ENCODE measurements around the gene SIAH2.

DNA sequence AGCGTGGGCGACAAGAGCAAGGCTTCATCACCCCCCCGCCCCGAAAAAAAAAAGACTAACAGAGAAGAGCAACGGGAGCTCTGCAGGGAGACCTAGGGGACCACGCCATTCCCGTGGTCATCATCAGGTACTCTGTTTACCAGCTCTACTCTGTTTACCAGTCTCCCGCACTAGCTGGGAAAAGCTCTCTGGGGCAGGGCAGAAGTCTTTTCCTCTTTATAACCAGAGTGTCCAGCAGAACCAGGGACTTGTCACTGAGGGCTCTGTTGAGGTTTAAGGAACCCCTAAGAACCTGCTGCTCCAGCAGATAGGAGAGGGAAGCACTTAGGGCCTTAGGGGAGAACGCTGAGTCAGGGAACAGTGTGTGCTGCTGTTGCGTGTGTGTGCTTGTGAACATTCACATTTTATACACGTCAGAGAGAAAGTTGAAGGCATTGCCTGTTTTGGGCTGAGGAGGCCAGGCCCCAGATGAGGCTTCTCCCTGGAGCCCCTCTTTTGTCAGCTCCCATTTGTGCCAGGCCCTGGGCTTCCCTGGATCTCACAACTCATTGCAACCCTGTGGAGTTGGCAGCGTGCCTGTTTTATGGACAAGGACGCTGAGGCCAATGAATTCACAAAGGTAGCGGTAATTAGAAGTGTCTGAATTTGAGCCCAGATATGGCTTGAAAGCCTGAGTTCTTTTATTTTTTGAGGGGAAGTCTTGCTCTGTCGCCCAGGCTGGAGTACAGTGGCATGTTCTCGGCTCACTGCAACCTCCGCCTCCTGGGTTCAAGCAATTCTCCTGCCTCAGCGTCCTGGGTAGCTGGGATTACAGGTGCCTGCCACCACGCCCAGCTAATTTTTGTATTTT lies 35.1 kb downstream of the SIAH2 start:
- TF ChIP-seq, protein P1, sequence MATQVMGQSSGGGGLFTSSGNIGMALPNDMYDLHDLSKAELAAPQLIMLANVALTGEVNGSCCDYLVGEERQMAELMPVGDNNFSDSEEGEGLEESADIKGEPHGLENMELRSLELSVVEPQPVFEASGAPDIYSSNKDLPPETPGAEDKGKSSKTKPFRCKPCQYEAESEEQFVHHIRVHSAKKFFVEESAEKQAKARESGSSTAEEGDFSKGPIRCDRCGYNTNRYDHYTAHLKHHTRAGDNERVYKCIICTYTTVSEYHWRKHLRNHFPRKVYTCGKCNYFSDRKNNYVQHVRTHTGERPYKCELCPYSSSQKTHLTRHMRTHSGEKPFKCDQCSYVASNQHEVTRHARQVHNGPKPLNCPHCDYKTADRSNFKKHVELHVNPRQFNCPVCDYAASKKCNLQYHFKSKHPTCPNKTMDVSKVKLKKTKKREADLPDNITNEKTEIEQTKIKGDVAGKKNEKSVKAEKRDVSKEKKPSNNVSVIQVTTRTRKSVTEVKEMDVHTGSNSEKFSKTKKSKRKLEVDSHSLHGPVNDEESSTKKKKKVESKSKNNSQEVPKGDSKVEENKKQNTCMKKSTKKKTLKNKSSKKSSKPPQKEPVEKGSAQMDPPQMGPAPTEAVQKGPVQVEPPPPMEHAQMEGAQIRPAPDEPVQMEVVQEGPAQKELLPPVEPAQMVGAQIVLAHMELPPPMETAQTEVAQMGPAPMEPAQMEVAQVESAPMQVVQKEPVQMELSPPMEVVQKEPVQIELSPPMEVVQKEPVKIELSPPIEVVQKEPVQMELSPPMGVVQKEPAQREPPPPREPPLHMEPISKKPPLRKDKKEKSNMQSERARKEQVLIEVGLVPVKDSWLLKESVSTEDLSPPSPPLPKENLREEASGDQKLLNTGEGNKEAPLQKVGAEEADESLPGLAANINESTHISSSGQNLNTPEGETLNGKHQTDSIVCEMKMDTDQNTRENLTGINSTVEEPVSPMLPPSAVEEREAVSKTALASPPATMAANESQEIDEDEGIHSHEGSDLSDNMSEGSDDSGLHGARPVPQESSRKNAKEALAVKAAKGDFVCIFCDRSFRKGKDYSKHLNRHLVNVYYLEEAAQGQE (IDR thresholded peaks at IDR 0.05; ENCODE audit: unreplicated experiment): no peak
- TF ChIP-seq, protein P2, sequence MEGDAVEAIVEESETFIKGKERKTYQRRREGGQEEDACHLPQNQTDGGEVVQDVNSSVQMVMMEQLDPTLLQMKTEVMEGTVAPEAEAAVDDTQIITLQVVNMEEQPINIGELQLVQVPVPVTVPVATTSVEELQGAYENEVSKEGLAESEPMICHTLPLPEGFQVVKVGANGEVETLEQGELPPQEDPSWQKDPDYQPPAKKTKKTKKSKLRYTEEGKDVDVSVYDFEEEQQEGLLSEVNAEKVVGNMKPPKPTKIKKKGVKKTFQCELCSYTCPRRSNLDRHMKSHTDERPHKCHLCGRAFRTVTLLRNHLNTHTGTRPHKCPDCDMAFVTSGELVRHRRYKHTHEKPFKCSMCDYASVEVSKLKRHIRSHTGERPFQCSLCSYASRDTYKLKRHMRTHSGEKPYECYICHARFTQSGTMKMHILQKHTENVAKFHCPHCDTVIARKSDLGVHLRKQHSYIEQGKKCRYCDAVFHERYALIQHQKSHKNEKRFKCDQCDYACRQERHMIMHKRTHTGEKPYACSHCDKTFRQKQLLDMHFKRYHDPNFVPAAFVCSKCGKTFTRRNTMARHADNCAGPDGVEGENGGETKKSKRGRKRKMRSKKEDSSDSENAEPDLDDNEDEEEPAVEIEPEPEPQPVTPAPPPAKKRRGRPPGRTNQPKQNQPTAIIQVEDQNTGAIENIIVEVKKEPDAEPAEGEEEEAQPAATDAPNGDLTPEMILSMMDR (conservative IDR thresholded peaks at IDR 0.05; ENCODE audit: low read depth in 2 of 2): no peak
- TF ChIP-seq EZH2phosphoT487 (IDR thresholded peaks at IDR 0.05; ENCODE audit: unreplicated experiment) (no peak), POLR2AphosphoS5 (IDR thresholded peaks at IDR 0.05; ENCODE audit: low read depth) (no peak), EZH2 (IDR thresholded peaks at IDR 0.05; ENCODE audit: low read depth, unreplicated experiment) (no peak), ZNF331 (CRISPR knock-in tag; IDR thresholded peaks at IDR 0.05; ENCODE audit: low read depth) (no peak), NANOG (IDR thresholded peaks at IDR 0.05; ENCODE audit: borderline replicate concordance) (no peak), JUNB (IDR thresholded peaks at IDR 0.05; ENCODE audit: unreplicated experiment) (no peak), CREB1 (CRISPR knock-in tag; IDR thresholded peaks at IDR 0.05; ENCODE audit: low read depth) (no peak), ZNF114 (CRISPR knock-in tag; IDR thresholded peaks at IDR 0.05) (no peak), STAT1 (IDR thresholded peaks at IDR 0.05; ENCODE audit: unreplicated experiment) (no peak)
- TF ChIP-seq, protein P3, sequence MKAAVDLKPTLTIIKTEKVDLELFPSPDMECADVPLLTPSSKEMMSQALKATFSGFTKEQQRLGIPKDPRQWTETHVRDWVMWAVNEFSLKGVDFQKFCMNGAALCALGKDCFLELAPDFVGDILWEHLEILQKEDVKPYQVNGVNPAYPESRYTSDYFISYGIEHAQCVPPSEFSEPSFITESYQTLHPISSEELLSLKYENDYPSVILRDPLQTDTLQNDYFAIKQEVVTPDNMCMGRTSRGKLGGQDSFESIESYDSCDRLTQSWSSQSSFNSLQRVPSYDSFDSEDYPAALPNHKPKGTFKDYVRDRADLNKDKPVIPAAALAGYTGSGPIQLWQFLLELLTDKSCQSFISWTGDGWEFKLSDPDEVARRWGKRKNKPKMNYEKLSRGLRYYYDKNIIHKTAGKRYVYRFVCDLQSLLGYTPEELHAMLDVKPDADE (IDR thresholded peaks at IDR 0.05): no peak
- TF ChIP-seq, protein P4, sequence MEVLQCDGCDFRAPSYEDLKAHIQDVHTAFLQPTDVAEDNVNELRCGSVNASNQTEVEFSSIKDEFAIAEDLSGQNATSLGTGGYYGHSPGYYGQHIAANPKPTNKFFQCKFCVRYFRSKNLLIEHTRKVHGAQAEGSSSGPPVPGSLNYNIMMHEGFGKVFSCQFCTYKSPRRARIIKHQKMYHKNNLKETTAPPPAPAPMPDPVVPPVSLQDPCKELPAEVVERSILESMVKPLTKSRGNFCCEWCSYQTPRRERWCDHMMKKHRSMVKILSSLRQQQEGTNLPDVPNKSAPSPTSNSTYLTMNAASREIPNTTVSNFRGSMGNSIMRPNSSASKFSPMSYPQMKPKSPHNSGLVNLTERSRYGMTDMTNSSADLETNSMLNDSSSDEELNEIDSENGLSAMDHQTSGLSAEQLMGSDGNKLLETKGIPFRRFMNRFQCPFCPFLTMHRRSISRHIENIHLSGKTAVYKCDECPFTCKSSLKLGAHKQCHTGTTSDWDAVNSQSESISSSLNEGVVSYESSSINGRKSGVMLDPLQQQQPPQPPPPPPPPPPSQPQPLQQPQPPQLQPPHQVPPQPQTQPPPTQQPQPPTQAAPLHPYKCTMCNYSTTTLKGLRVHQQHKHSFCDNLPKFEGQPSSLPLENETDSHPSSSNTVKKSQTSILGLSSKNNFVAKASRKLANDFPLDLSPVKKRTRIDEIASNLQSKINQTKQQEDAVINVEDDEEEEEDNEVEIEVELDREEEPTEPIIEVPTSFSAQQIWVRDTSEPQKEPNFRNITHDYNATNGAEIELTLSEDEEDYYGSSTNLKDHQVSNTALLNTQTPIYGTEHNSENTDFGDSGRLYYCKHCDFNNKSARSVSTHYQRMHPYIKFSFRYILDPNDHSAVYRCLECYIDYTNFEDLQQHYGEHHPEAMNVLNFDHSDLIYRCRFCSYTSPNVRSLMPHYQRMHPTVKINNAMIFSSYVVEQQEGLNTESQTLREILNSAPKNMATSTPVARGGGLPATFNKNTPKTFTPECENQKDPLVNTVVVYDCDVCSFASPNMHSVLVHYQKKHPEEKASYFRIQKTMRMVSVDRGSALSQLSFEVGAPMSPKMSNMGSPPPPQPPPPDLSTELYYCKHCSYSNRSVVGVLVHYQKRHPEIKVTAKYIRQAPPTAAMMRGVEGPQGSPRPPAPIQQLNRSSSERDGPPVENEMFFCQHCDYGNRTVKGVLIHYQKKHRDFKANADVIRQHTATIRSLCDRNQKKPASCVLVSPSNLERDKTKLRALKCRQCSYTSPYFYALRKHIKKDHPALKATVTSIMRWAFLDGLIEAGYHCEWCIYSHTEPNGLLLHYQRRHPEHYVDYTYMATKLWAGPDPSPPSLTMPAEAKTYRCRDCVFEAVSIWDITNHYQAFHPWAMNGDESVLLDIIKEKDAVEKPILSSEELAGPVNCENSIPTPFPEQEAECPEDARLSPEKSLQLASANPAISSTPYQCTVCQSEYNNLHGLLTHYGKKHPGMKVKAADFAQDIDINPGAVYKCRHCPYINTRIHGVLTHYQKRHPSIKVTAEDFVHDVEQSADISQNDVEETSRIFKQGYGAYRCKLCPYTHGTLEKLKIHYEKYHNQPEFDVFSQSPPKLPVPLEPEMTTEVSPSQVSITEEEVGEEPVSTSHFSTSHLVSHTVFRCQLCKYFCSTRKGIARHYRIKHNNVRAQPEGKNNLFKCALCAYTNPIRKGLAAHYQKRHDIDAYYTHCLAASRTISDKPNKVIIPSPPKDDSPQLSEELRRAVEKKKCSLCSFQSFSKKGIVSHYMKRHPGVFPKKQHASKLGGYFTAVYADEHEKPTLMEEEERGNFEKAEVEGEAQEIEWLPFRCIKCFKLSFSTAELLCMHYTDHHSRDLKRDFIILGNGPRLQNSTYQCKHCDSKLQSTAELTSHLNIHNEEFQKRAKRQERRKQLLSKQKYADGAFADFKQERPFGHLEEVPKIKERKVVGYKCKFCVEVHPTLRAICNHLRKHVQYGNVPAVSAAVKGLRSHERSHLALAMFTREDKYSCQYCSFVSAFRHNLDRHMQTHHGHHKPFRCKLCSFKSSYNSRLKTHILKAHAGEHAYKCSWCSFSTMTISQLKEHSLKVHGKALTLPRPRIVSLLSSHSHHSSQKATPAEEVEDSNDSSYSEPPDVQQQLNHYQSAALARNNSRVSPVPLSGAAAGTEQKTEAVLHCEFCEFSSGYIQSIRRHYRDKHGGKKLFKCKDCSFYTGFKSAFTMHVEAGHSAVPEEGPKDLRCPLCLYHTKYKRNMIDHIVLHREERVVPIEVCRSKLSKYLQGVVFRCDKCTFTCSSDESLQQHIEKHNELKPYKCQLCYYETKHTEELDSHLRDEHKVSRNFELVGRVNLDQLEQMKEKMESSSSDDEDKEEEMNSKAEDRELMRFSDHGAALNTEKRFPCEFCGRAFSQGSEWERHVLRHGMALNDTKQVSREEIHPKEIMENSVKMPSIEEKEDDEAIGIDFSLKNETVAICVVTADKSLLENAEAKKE (CRISPR knock-in tag; IDR thresholded peaks at IDR 0.05): no peak
